HEK293 (cell line): ENCODE measurements around the gene AJUBA.

Experiments used
- CTCF ChIA-PET: fragments of 350-600 bp; formaldehyde crosslinking; extraction: SDS; loops from one replicate; lab custom pipeline; 2021; ENCODE audit warnings: antibody characterized with exemption; lab: Yijun Ruan, JAX
- POLR2A ChIA-PET: fragments of 300-600 bp; formaldehyde crosslinking; extraction: SDS; loops from one replicate; lab custom pipeline; 2020; ENCODE audit warnings: antibody characterized with exemption, inconsistent platforms; lab: Yijun Ruan, JAX
- H3K27ac ChIP-seq: fragments of 200-500 bp; sonication (Bioruptor generic); 2 replicates; pipeline ENCODE4 v1.5.1; 2014; ENCODE audit warnings: low read depth, low read length, control low read depth, inconsistent platforms; ENCODE audit errors: extremely low read depth
- H3K36me3 ChIP-seq, 2 experiments: fragments of 200-500 bp in 1 of 2; sonication (Bioruptor generic) in 1 of 2; 1 replicate in 1 of 2; 2 replicates in 1 of 2; pipeline ENCODE4 v1.5.1; 2014 to 2017; ENCODE audit warnings: inconsistent platforms in 2 of 2, low read length in 2 of 2; ENCODE audit not compliant: control insufficient read depth in 2 of 2, insufficient read depth in 1 of 2
- H3K4me1 ChIP-seq: fragments of 200-500 bp; sonication (Bioruptor generic); 2 replicates; pipeline ENCODE4 v1.5.1; 2014; ENCODE audit warnings: mild to moderate bottlenecking, low read length, inconsistent platforms; ENCODE audit not compliant: control insufficient read depth, insufficient read depth
- H3K4me3 ChIP-seq: 2 replicates; pipeline ENCODE4 v1.5.1; 2011; ENCODE audit warnings: low read depth, mild to moderate bottlenecking, control low read depth, low read length, moderate library complexity
- H3K9me3 ChIP-seq: fragments of 200-500 bp; sonication (Bioruptor generic); 2 replicates; pipeline ENCODE4 v1.5.1; 2014; ENCODE audit warnings: low read depth, low read length, inconsistent platforms; ENCODE audit not compliant: control insufficient read depth, insufficient read depth
- FEZF1 ChIP-seq: fragments of 450-650 bp; formaldehyde crosslinking; IDR thresholded peaks from 2 replicates; pipeline ENCODE4 v1.5.1; 2016; ENCODE audit warnings: missing biosample characterization, missing genetic modification characterization
- ZNF10 ChIP-seq: fragments of 450-650 bp; formaldehyde crosslinking; IDR thresholded peaks from 2 replicates; pipeline ENCODE4 v1.5.1; 2017; ENCODE audit warnings: missing biosample characterization, missing genetic modification characterization
- ZNF175 ChIP-seq: fragments of 450-650 bp; formaldehyde crosslinking; IDR thresholded peaks from 2 replicates; pipeline ENCODE4 v1.5.1; 2016; ENCODE audit warnings: missing biosample characterization, missing genetic modification characterization
- ZNF335 ChIP-seq: fragments of 450-650 bp; formaldehyde crosslinking; conservative IDR thresholded peaks from 2 replicates; pipeline ENCODE4 v1.5.1; 2016; ENCODE audit warnings: missing biosample characterization, missing genetic modification characterization
- ZNF561 ChIP-seq: fragments of 450-650 bp; IDR thresholded peaks from 2 replicates; pipeline ENCODE4 v1.5.1; 2018; ENCODE audit warnings: missing biosample characterization, missing genetic modification characterization, borderline replicate concordance
- TF ChIP-seq, protein P1 (sequence below): fragments of 450-650 bp; formaldehyde crosslinking; IDR thresholded peaks from 2 replicates; pipeline ENCODE4 v1.5.1; 2016; ENCODE audit warnings: missing biosample characterization, missing genetic modification characterization
- TF ChIP-seq, protein P2 (sequence below): IDR thresholded peaks from 2 replicates; pipeline ENCODE4 v1.6.1; 2011; ENCODE audit warnings: mild to moderate bottlenecking, low read depth, low read length, borderline replicate concordance
- TF ChIP-seq, protein P3 (sequence below): sonication (generic); formaldehyde crosslinking; IDR thresholded peaks from 2 replicates; pipeline ENCODE4 v1.8.1; 2022; ENCODE audit warnings: mild to moderate bottlenecking, moderate library complexity, missing genetic modification reagents
- TF ChIP-seq, protein P4 (sequence below): fragments of 450-650 bp; formaldehyde crosslinking; IDR thresholded peaks from 2 replicates; pipeline ENCODE4 v1.5.1; 2016; ENCODE audit warnings: missing biosample characterization, missing genetic modification characterization, borderline replicate concordance
- TF ChIP-seq, protein P5 (sequence below): fragments of 450-650 bp; formaldehyde crosslinking; IDR thresholded peaks from 2 replicates; pipeline ENCODE4 v1.5.1; 2016; ENCODE audit warnings: missing biosample characterization, missing genetic modification characterization
- TF ChIP-seq, protein P6 (sequence below): fragments of 450-650 bp; formaldehyde crosslinking; IDR thresholded peaks from 2 replicates; pipeline ENCODE4 v1.5.1; 2016; ENCODE audit warnings: missing biosample characterization, missing genetic modification characterization
- TF ChIP-seq, protein P7 (sequence below): fragments of 450-650 bp; formaldehyde crosslinking; IDR thresholded peaks from 2 replicates; pipeline ENCODE4 v1.5.1; 2017; ENCODE audit warnings: missing biosample characterization, missing genetic modification characterization
- TF ChIP-seq, protein P8 (sequence below): fragments of 450-650 bp; formaldehyde crosslinking; IDR thresholded peaks from 2 replicates; pipeline ENCODE4 v1.5.1; 2017; ENCODE audit warnings: missing biosample characterization, missing genetic modification characterization

AJUBA gene

DNA sequence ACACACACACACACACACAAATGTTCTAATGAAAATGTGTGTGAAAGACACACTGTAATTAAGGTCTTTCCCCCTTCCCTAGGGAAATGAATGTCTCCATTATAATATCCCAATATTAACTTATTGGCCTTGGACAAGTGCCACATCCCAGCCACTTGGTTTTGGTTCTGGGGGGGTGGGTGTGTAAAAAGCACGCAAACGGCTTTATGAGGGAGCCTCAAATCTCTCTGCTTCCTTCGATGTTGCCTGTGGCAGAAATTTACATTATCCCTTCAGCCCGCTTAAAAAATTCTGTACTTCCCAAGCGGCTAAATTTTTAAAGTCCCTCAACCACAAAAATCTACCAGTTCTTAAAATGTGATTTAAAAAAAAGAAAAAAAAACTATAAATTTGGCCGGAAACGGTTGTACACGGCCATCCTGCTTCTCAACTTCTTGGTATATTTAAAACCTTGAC is 27.2 kb upstream of the AJUBA start (continued):
- TF ChIP-seq, protein P1, sequence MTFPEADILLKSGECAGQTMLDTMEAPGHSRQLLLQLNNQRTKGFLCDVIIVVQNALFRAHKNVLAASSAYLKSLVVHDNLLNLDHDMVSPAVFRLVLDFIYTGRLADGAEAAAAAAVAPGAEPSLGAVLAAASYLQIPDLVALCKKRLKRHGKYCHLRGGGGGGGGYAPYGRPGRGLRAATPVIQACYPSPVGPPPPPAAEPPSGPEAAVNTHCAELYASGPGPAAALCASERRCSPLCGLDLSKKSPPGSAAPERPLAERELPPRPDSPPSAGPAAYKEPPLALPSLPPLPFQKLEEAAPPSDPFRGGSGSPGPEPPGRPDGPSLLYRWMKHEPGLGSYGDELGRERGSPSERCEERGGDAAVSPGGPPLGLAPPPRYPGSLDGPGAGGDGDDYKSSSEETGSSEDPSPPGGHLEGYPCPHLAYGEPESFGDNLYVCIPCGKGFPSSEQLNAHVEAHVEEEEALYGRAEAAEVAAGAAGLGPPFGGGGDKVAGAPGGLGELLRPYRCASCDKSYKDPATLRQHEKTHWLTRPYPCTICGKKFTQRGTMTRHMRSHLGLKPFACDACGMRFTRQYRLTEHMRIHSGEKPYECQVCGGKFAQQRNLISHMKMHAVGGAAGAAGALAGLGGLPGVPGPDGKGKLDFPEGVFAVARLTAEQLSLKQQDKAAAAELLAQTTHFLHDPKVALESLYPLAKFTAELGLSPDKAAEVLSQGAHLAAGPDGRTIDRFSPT (tag by site-specific recombination), result no peak
- TF ChIP-seq, protein P2, sequence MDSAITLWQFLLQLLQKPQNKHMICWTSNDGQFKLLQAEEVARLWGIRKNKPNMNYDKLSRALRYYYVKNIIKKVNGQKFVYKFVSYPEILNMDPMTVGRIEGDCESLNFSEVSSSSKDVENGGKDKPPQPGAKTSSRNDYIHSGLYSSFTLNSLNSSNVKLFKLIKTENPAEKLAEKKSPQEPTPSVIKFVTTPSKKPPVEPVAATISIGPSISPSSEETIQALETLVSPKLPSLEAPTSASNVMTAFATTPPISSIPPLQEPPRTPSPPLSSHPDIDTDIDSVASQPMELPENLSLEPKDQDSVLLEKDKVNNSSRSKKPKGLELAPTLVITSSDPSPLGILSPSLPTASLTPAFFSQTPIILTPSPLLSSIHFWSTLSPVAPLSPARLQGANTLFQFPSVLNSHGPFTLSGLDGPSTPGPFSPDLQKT, result no peak
- TF ChIP-seq ZNF335 (tag by site-specific recombination) (peak; percentile 65; the same call in 1 of the 2 replicates), ZNF10 (tag by site-specific recombination) (no peak), ZNF561 (no peak)
- TF ChIP-seq, protein P3, sequence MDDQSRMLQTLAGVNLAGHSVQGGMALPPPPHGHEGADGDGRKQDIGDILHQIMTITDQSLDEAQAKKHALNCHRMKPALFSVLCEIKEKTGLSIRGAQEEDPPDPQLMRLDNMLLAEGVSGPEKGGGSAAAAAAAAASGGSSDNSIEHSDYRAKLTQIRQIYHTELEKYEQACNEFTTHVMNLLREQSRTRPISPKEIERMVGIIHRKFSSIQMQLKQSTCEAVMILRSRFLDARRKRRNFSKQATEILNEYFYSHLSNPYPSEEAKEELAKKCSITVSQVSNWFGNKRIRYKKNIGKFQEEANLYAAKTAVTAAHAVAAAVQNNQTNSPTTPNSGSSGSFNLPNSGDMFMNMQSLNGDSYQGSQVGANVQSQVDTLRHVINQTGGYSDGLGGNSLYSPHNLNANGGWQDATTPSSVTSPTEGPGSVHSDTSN, result no peak
- TF ChIP-seq, protein P4, sequence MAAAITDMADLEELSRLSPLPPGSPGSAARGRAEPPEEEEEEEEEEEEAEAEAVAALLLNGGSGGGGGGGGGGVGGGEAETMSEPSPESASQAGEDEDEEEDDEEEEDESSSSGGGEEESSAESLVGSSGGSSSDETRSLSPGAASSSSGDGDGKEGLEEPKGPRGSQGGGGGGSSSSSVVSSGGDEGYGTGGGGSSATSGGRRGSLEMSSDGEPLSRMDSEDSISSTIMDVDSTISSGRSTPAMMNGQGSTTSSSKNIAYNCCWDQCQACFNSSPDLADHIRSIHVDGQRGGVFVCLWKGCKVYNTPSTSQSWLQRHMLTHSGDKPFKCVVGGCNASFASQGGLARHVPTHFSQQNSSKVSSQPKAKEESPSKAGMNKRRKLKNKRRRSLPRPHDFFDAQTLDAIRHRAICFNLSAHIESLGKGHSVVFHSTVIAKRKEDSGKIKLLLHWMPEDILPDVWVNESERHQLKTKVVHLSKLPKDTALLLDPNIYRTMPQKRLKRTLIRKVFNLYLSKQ (tag by site-specific recombination), result no peak
- TF ChIP-seq, protein P5, sequence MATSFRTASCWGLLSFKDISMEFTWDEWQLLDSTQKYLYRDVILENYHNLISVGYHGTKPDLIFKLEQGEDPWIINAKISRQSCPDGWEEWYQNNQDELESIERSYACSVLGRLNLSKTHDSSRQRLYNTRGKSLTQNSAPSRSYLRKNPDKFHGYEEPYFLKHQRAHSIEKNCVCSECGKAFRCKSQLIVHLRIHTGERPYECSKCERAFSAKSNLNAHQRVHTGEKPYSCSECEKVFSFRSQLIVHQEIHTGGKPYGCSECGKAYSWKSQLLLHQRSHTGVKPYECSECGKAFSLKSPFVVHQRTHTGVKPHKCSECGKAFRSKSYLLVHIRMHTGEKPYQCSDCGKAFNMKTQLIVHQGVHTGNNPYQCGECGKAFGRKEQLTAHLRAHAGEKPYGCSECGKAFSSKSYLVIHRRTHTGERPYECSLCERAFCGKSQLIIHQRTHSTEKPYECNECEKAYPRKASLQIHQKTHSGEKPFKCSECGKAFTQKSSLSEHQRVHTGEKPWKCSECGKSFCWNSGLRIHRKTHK, result no peak
- TF ChIP-seq, protein P6, sequence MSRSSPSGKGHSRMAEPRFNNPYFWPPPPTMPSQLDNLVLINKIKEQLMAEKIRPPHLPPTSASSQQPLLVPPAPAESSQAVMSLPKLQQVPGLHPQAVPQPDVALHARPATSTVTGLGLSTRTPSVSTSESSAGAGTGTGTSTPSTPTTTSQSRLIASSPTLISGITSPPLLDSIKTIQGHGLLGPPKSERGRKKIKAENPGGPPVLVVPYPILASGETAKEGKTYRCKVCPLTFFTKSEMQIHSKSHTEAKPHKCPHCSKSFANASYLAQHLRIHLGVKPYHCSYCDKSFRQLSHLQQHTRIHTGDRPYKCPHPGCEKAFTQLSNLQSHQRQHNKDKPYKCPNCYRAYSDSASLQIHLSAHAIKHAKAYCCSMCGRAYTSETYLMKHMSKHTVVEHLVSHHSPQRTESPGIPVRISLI (tag by site-specific recombination), result peak; percentile 92
- TF ChIP-seq, protein P7, sequence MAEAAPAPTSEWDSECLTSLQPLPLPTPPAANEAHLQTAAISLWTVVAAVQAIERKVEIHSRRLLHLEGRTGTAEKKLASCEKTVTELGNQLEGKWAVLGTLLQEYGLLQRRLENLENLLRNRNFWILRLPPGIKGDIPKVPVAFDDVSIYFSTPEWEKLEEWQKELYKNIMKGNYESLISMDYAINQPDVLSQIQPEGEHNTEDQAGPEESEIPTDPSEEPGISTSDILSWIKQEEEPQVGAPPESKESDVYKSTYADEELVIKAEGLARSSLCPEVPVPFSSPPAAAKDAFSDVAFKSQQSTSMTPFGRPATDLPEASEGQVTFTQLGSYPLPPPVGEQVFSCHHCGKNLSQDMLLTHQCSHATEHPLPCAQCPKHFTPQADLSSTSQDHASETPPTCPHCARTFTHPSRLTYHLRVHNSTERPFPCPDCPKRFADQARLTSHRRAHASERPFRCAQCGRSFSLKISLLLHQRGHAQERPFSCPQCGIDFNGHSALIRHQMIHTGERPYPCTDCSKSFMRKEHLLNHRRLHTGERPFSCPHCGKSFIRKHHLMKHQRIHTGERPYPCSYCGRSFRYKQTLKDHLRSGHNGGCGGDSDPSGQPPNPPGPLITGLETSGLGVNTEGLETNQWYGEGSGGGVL, result no peak

DNA sequence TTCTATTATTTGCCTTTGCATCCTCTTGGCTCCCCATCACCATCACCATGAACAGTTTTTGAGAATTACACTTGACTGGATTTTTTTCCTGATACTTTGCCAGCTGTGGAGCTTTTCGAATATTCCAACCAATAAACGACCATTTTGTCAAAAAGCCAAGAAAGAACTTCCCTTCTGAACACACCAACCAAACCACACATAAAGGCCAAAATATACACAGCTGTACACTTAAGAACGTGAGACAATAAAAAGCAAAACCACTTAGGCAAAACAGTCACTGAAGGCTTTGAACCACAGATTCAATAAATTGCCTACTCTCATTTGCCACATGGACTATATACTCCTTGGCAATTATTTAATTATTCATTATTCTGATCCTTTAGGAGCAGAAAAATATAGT is 26.5 kb upstream of the AJUBA start:
- no peaks in the 10 kb centered on the region for H3K9me3 ChIP-seq
- no peaks in the 10 kb centered on the region for H3K36me3 ChIP-seq
- peaks cover 8% of the 10 kb centered on the region; the same call in 1 of the 2 replicates for H3K4me1 ChIP-seq
- CTCF ChIA-PET, result interaction anchor here (0.6 to 4.0 kb wide), 4 partner anchors 14 to 23 kb away, joined by 3 to 53 read pairs (median 4); no protein-coding TSS in a partner anchor
- no peak overlapping the region for H3K4me3 ChIP-seq
- POLR2A ChIA-PET, result interaction anchor here (1.1 to 3.5 kb wide), 2 partner anchors 32 to 51 kb away, joined by 5 to 20 read pairs; no protein-coding TSS in a partner anchor
- TF ChIP-seq FEZF1 (tag by site-specific recombination) (peak; percentile 12; the same call in 1 of the 2 replicates), ZNF175 (no peak)
- TF ChIP-seq, protein P8, sequence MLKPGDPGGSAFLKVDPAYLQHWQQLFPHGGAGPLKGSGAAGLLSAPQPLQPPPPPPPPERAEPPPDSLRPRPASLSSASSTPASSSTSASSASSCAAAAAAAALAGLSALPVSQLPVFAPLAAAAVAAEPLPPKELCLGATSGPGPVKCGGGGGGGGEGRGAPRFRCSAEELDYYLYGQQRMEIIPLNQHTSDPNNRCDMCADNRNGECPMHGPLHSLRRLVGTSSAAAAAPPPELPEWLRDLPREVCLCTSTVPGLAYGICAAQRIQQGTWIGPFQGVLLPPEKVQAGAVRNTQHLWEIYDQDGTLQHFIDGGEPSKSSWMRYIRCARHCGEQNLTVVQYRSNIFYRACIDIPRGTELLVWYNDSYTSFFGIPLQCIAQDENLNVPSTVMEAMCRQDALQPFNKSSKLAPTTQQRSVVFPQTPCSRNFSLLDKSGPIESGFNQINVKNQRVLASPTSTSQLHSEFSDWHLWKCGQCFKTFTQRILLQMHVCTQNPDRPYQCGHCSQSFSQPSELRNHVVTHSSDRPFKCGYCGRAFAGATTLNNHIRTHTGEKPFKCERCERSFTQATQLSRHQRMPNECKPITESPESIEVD (tag by site-specific recombination), result peak; percentile 61
- H3K27ac ChIP-seq, result no peak overlapping the region
